HG03066 (cell line): ENCODE data around the gene AXL.
"Not testable (repeated sequence)": the region's sequence is repeated elsewhere in the genome, so short reads cannot be mapped to it uniquely, and the experiment has no call there.

Source experiments
- ATAC-seq: cut with Tn5 transposase; IDR thresholded peaks from one replicate; pipeline ENCODE4 v1.9.1; 2021; ENCODE audit warnings: low read depth; ENCODE audit not compliant: unreplicated experiment

AXL gene

GRCh38 chr19:41269055-41269454, 50.0 kb downstream of the AXL start:
- no peak for ATAC-seq

- ATAC-seq, result no peak
Measured at GRCh38 chr19:41269571-41269970, 50.5 kb downstream of the AXL start.

GRCh38 chr19:41273076-41273475, 54.1 kb downstream of the AXL start:
- no peak for ATAC-seq

- no peak for ATAC-seq
Measured at GRCh38 chr19:41274802-41275201, 55.8 kb downstream of the AXL start.

- no peak for ATAC-seq
Measured at GRCh38 chr19:41276231-41276630, 57.2 kb downstream of the AXL start.

- no peak for ATAC-seq
Measured at GRCh38 chr19:41278478-41278877, 59.5 kb downstream of the AXL start.

GRCh38 chr19:41288673-41289530, 69.9 kb downstream of the AXL start:
- no peak for ATAC-seq

GRCh38 chr19:41289814-41290213, 70.8 kb downstream of the AXL start:
- not testable (repeated sequence) for ATAC-seq

GRCh38 chr19:41294393-41294792, 75.4 kb downstream of the AXL start:
- no peak for ATAC-seq

- ATAC-seq, result no peak
Measured at GRCh38 chr19:41295499-41295898, 76.5 kb downstream of the AXL start.

- no peak for ATAC-seq
Measured at GRCh38 chr19:41296433-41296871, 77.4 kb downstream of the AXL start.

- peak; percentile 87 for ATAC-seq
Measured at GRCh38 chr19:41297628-41298347, 78.8 kb downstream of the AXL start.

GRCh38 chr19:41298348-41298964, 79.4 kb downstream of the AXL start:
- ATAC-seq, result no peak

- ATAC-seq, result no peak
Measured at GRCh38 chr19:41299046-41299754, 80.2 kb downstream of the AXL start.

- ATAC-seq, result no peak
Measured at GRCh38 chr19:41299755-41300089, 80.7 kb downstream of the AXL start.

- no peak for ATAC-seq
Measured at GRCh38 chr19:41300555-41300954, 81.5 kb downstream of the AXL start.

- peak; percentile 39 for ATAC-seq
Measured at GRCh38 chr19:41302624-41303351, 83.8 kb downstream of the AXL start.

GRCh38 chr19:41303954-41304353, 84.9 kb downstream of the AXL start:
- no peak for ATAC-seq

GRCh38 chr19:41304706-41305483, 85.9 kb downstream of the AXL start:
- no peak for ATAC-seq
